Large intestine (tissue), 3 donors: ENCODE measurements around the gene SYT7. TPM values are rescaled to one million over a fixed set of nuclear protein-coding genes. Genes with fewer than 3 reads are reported as not detected.

ENCODE experiments used
- DNase-seq, 2 donors: peaks; one replicate each; pipeline versions ENCODE4 v3.0.0 to v3.0.0-alpha.2; 2013
- H3K27ac ChIP-seq: one replicate; pipeline ENCODE4 v1.5.1; 2013; ENCODE audit warnings: low read length
- H3K27me3 ChIP-seq: 2 replicates; pipeline ENCODE4 v1.6.1; 2013; ENCODE audit warnings: low read length; ENCODE audit not compliant: control insufficient read depth, insufficient read depth
- H3K36me3 ChIP-seq: 2 replicates; pipeline ENCODE4 v1.6.1; 2013; ENCODE audit warnings: low read length; ENCODE audit not compliant: control insufficient read depth, insufficient read depth
- H3K4me1 ChIP-seq: one replicate; pipeline ENCODE4 v1.6.1; 2013; ENCODE audit warnings: low read length; ENCODE audit not compliant: control insufficient read depth, insufficient read depth
- H3K4me3 ChIP-seq: one replicate; pipeline ENCODE4 v1.5.1; 2013; ENCODE audit warnings: low read length
- H3K9me3 ChIP-seq: one replicate; pipeline ENCODE4 v1.6.1; 2013; ENCODE audit warnings: mild to moderate bottlenecking, low read depth, low read length, moderate library complexity; ENCODE audit not compliant: control insufficient read depth
- WGBS: methylation state at CpG from one replicate; pipeline ENCODE4 v1.1.5; 2013; ENCODE audit warnings: low lambda C conversion rate; ENCODE audit not compliant: insufficient coverage; 5-methylcytosine and 5-hydroxymethylcytosine counted together
- polyA plus RNA-seq: library from polyadenylated mRNA; unstranded; fragments of 120-200 nt; gene quantifications from one replicate; pipeline ENCODE4 v1.2.1, GENCODE V29; 2013

Gene SYT7
- polyA plus RNA-seq, 1 donor = 12.1 TPM

- H3K27me3 ChIP-seq = no peaks in the 10 kb centered on the region
- DNase-seq = no peak
- H3K4me3 ChIP-seq = no peak overlapping the region
- WGBS = no CpG with 5 or more reads among the region's 32 CpGs
- peaks cover 2% of the 10 kb centered on the region for H3K4me1 ChIP-seq
- no peaks in the 10 kb centered on the region for H3K36me3 ChIP-seq
- H3K9me3 ChIP-seq = peaks cover 3% of the 10 kb centered on the region
- no peak overlapping the region for H3K27ac ChIP-seq
Observed at GRCh38 chr11:61545921-61546320, 35.0 kb downstream of the SYT7 start.

GRCh38 chr11:61545341-61545740 lies 35.5 kb downstream of the SYT7 start:
- Histone ChIP-seq H3K4me3 (no peak overlapping the region), H3K36me3 (no peaks in the 10 kb centered on the region), H3K9me3 (peaks cover 3% of the 10 kb centered on the region), H3K27ac (no peak overlapping the region), H3K27me3 (no peaks in the 10 kb centered on the region), H3K4me1 (peaks cover 2% of the 10 kb centered on the region)
- no peak for DNase-seq
- WGBS = no CpG with 5 or more reads among the region's 7 CpGs

GRCh38 chr11:61544466-61544865 lies 36.4 kb downstream of the SYT7 start:
- Histone ChIP-seq H3K27me3 (no peaks in the 10 kb centered on the region), H3K36me3 (no peaks in the 10 kb centered on the region), H3K27ac (no peak overlapping the region), H3K4me1 (peaks cover 2% of the 10 kb centered on the region), H3K9me3 (peaks cover 3% of the 10 kb centered on the region), H3K4me3 (no peak overlapping the region)
- DNase-seq = no peak
- no CpG with 5 or more reads among the region's 6 CpGs for WGBS

GRCh38 chr11:61543606-61544306 lies 37.1 kb downstream of the SYT7 start:
- WGBS = no CpG with 5 or more reads among the region's 4 CpGs
- H3K27me3 ChIP-seq = no peaks in the 10 kb centered on the region
- peaks cover 3% of the 10 kb centered on the region for H3K9me3 ChIP-seq
- peaks cover 2% of the 10 kb centered on the region for H3K4me1 ChIP-seq
- no peak overlapping the region for H3K4me3 ChIP-seq
- no peaks in the 10 kb centered on the region for H3K36me3 ChIP-seq
- no peak for DNase-seq
- no peak overlapping the region for H3K27ac ChIP-seq

GRCh38 chr11:61542705-61543104 lies 38.2 kb downstream of the SYT7 start:
- H3K27me3 ChIP-seq = no peaks in the 10 kb centered on the region
- H3K27ac ChIP-seq = no peak overlapping the region
- DNase-seq = no peak
- no peaks in the 10 kb centered on the region for H3K4me1 ChIP-seq
- H3K9me3 ChIP-seq = peaks cover 3% of the 10 kb centered on the region
- H3K36me3 ChIP-seq = no peaks in the 10 kb centered on the region
- no peak overlapping the region for H3K4me3 ChIP-seq
- WGBS = no CpG with 5 or more reads among the region's 16 CpGs

- Histone ChIP-seq H3K36me3 (no peaks in the 10 kb centered on the region), H3K27me3 (no peaks in the 10 kb centered on the region), H3K9me3 (peaks cover 3% of the 10 kb centered on the region), H3K4me1 (no peaks in the 10 kb centered on the region), H3K4me3 (no peak overlapping the region), H3K27ac (no peak overlapping the region)
- WGBS = no CpG with 5 or more reads among the region's 19 CpGs
- DNase-seq = no peak
Observed at GRCh38 chr11:61542024-61542461, 38.8 kb downstream of the SYT7 start.

- Histone ChIP-seq H3K4me1 (no peaks in the 10 kb centered on the region), H3K4me3 (no peak overlapping the region), H3K27me3 (no peaks in the 10 kb centered on the region), H3K36me3 (no peaks in the 10 kb centered on the region), H3K27ac (no peak overlapping the region), H3K9me3 (peaks cover 3% of the 10 kb centered on the region)
- DNase-seq = no peak
- WGBS = 0% methylated on average over 1 of the region's 3 CpGs
Observed at GRCh38 chr11:61541598-61541997, 39.3 kb downstream of the SYT7 start.

GRCh38 chr11:61540528-61540927 lies 40.3 kb downstream of the SYT7 start:
- Histone ChIP-seq H3K27ac (no peak overlapping the region), H3K27me3 (no peaks in the 10 kb centered on the region), H3K4me1 (no peaks in the 10 kb centered on the region), H3K36me3 (no peaks in the 10 kb centered on the region), H3K4me3 (no peak overlapping the region), H3K9me3 (peaks cover 3% of the 10 kb centered on the region)
- no CpG with 5 or more reads among the region's 9 CpGs for WGBS
- DNase-seq = no peak

- Histone ChIP-seq H3K9me3 (peaks cover 3% of the 10 kb centered on the region), H3K36me3 (no peaks in the 10 kb centered on the region), H3K27ac (no peak overlapping the region), H3K4me1 (no peaks in the 10 kb centered on the region), H3K27me3 (no peaks in the 10 kb centered on the region), H3K4me3 (no peak overlapping the region)
- WGBS = 80% methylated on average over 2 of the region's 14 CpGs
- no peak for DNase-seq
Observed at GRCh38 chr11:61539831-61540357, 41.0 kb downstream of the SYT7 start.

- DNase-seq = no peak
- H3K27me3 ChIP-seq = no peaks in the 10 kb centered on the region
- H3K36me3 ChIP-seq = no peaks in the 10 kb centered on the region
- no peak overlapping the region for H3K27ac ChIP-seq
- no peak overlapping the region for H3K4me3 ChIP-seq
- WGBS = no CpG with 5 or more reads among the region's 11 CpGs
- H3K9me3 ChIP-seq = no peaks in the 10 kb centered on the region
- peaks cover 6% of the 10 kb centered on the region for H3K4me1 ChIP-seq
Observed at GRCh38 chr11:61539006-61539405, 41.9 kb downstream of the SYT7 start.

- Histone ChIP-seq H3K9me3 (no peaks in the 10 kb centered on the region), H3K27me3 (no peaks in the 10 kb centered on the region), H3K27ac (no peak overlapping the region), H3K4me3 (no peak overlapping the region), H3K36me3 (no peaks in the 10 kb centered on the region), H3K4me1 (peaks cover 10% of the 10 kb centered on the region)
- no CpG with 5 or more reads among the region's 9 CpGs for WGBS
- DNase-seq = no peak
Observed at GRCh38 chr11:61538636-61538961, 42.3 kb downstream of the SYT7 start.
